ENCODE results near the gene CDH23.

DNA sequence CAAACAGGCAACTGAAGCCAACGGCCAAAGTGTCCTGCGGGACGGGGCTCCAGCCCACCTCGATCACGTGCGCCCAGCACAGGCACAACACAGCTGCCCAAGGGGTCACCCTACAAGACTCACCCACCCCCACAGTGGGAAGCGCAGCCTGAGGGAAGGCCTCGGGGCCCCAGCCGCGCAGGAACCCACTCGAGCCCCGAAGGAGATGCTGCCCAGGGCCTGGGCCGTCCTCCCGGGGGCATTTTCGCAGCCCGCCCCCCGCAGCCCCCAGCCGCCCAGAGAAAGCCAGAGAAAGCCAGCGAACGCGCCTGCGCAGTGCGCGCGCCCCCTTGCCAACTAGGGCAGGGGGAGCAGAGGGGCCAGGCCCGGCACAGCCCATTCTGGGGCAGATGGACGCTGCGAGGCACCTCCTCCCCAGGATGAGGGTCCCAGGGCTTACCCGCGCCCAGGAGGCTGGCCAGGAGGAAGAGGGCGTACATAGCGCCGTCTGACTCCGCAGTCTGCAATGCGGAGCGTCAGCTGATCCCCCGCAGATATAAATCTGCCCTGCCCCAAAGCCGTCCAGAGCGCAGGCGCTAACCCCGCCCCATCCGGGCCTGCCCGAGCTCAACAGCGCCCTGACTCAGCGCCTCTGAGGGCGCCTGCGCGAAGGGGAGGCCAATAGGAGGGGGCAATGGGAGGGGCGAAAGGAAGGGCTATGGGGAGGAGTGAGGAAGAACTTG lies 454.2 kb downstream of the CDH23 start, which contains the start of gene PSAP:
- TF ChIP-seq, protein P1, sequence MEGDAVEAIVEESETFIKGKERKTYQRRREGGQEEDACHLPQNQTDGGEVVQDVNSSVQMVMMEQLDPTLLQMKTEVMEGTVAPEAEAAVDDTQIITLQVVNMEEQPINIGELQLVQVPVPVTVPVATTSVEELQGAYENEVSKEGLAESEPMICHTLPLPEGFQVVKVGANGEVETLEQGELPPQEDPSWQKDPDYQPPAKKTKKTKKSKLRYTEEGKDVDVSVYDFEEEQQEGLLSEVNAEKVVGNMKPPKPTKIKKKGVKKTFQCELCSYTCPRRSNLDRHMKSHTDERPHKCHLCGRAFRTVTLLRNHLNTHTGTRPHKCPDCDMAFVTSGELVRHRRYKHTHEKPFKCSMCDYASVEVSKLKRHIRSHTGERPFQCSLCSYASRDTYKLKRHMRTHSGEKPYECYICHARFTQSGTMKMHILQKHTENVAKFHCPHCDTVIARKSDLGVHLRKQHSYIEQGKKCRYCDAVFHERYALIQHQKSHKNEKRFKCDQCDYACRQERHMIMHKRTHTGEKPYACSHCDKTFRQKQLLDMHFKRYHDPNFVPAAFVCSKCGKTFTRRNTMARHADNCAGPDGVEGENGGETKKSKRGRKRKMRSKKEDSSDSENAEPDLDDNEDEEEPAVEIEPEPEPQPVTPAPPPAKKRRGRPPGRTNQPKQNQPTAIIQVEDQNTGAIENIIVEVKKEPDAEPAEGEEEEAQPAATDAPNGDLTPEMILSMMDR (IDR thresholded peaks at IDR 0.05): no peak
- TF ChIP-seq, protein P2, sequence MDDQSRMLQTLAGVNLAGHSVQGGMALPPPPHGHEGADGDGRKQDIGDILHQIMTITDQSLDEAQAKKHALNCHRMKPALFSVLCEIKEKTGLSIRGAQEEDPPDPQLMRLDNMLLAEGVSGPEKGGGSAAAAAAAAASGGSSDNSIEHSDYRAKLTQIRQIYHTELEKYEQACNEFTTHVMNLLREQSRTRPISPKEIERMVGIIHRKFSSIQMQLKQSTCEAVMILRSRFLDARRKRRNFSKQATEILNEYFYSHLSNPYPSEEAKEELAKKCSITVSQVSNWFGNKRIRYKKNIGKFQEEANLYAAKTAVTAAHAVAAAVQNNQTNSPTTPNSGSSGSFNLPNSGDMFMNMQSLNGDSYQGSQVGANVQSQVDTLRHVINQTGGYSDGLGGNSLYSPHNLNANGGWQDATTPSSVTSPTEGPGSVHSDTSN (IDR thresholded peaks at IDR 0.05): peak; percentile 89
- TF ChIP-seq JUNB (IDR thresholded peaks at IDR 0.05) (no peak; the same call in 1 of the 2 replicates), EP300 (IDR thresholded peaks at IDR 0.05) (no peak), POLR2A (IDR thresholded peaks at IDR 0.05; ENCODE audit: low read length) (peak; percentile 96), NR3C1 (IDR thresholded peaks at IDR 0.05) (no peak), RCOR1 (IDR thresholded peaks at IDR 0.05; ENCODE audit: low read depth, low read length) (no peak), HOXA7 (CRISPR knock-in tag; IDR thresholded peaks at IDR 0.05) (no peak), ZNF302 (CRISPR knock-in tag; IDR thresholded peaks at IDR 0.05) (no peak), CEBPB (IDR thresholded peaks at IDR 0.05) (no peak)
- TF ChIP-seq, protein P3, sequence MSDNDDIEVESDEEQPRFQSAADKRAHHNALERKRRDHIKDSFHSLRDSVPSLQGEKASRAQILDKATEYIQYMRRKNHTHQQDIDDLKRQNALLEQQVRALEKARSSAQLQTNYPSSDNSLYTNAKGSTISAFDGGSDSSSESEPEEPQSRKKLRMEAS (IDR thresholded peaks at IDR 0.05): peak; percentile 68
- TF ChIP-seq, protein P4, sequence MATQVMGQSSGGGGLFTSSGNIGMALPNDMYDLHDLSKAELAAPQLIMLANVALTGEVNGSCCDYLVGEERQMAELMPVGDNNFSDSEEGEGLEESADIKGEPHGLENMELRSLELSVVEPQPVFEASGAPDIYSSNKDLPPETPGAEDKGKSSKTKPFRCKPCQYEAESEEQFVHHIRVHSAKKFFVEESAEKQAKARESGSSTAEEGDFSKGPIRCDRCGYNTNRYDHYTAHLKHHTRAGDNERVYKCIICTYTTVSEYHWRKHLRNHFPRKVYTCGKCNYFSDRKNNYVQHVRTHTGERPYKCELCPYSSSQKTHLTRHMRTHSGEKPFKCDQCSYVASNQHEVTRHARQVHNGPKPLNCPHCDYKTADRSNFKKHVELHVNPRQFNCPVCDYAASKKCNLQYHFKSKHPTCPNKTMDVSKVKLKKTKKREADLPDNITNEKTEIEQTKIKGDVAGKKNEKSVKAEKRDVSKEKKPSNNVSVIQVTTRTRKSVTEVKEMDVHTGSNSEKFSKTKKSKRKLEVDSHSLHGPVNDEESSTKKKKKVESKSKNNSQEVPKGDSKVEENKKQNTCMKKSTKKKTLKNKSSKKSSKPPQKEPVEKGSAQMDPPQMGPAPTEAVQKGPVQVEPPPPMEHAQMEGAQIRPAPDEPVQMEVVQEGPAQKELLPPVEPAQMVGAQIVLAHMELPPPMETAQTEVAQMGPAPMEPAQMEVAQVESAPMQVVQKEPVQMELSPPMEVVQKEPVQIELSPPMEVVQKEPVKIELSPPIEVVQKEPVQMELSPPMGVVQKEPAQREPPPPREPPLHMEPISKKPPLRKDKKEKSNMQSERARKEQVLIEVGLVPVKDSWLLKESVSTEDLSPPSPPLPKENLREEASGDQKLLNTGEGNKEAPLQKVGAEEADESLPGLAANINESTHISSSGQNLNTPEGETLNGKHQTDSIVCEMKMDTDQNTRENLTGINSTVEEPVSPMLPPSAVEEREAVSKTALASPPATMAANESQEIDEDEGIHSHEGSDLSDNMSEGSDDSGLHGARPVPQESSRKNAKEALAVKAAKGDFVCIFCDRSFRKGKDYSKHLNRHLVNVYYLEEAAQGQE (IDR thresholded peaks at IDR 0.05): no peak

Measured in A549 (cell line).